Measurements from ENCODE around the gene KLHL13.

GRCh38 chrX:117972711-117973109 is 143.9 kb downstream of the KLHL13 start:
- TF ChIP-seq CTCF (IDR thresholded peaks at IDR 0.05) (no peak), POLR2A (IDR thresholded peaks at IDR 0.05) (no peak), POLR2AphosphoS5 (IDR thresholded peaks at IDR 0.05) (no peak)

Data from prostate gland (tissue), 2 donors.